Right forelimb (tissue), 1 donor: Measurements from ENCODE around the gene SLTM.
"Not testable (repeated sequence)": the region's sequence is repeated elsewhere in the genome, so short reads cannot be mapped to it uniquely, and the experiment has no call there.

Experiments used
- DNase-seq: peaks from one replicate; pipeline ENCODE4 v3.0.0-alpha.2; 2018

Gene SLTM

DNA sequence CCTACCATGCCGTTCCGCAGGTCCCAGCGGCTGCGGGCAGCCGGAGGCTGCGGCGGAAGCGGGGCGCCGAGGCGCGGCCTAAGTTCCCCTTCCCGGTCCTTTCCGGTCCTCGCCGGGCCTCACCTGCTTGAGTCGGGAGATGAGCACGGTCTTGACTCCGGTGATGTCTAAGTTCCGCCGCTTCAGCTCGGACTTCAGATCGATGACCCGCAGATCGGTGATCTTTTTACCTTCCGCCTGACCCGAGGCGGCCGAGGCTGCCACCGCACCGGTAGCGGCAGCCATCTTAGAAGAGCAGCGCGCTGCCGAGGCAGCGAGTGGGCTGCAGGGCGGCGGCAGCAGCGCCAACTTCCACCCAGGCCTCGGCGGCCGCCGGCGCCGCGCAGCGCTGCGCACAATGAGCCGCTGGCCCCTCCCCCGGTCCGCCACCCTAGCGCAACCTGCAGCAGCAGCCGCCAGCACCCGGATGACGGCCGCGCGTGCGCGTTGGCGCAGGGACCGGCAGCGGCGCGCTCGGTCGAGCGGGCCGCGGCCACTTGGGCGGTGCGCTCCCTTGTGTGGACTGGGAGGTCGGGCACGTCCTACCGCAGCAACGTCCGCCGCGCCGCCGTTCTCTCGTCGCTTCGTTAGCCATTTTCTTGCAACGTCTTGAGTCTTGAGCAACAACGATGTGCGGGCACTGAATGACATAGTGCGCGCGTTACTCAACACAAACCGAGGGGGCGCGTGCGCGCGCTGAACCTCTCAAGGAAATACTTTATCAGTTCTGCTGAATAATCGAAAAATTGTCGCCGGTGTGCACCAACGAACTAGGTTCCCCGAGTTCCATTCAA is at the start of gene SLTM:
Gene SLTM, minus strand, starts transcription at position 399 of the 833 bp plus-strand sequence. Its CDS starts 114 bp downstream, at position 285.
- peak; percentile 96 for DNase-seq

DNA sequence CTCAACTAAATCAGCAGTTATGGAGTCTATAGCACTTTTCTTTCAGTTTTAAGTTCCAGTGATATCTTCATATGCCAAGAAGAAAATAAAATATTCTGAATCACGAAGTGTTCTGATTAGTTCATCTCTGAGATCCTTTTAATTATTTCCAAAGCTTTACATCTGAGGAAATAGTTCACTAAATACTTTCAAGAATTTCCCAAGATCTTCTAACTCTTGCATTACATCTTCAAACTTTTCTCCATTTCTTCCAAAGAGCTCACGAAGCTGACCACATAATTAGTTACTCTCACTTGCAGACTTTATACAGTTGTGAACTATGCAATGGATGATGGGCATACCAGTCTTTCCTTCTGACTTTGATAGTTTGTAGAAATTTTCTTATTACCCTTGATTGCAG is 49.8 kb upstream of the SLTM start:
- DNase-seq = no peak

DNA sequence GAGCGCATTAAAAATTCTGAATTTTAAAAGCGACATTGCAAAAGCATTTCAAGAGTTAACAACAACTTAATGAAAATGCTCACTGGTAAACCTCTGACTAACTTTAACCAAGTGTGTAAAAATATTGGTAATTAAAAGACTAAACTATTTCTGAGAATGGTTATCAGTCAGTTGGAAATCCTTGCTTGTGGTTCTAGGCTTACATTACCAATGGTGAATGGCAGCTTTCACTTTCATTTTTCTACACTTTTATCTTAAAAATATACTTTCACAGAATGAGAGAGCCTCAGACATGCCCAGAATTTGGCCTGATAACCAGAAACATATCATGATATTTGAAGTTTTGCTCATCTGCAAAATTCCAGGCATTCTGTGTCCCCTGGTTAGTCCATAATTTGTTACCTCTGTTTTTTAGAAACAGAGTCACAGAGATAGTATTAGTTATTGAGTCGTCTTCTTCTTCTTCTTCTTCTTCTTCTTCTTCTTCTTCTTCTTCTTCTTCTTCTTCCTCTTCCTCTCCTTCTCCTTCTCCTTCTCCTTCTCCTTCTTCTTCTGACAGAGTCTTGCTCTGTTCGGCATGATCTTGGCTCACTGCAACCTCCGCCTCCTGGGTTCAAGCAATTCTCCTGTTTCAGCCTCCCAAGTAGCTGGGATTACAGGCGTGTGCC is 48.5 kb upstream of the SLTM start:
- DNase-seq = no peak

- no peak for DNase-seq
Measured at GRCh38 chr15:58980351-58980939, 47.0 kb upstream of the SLTM start.

DNA sequence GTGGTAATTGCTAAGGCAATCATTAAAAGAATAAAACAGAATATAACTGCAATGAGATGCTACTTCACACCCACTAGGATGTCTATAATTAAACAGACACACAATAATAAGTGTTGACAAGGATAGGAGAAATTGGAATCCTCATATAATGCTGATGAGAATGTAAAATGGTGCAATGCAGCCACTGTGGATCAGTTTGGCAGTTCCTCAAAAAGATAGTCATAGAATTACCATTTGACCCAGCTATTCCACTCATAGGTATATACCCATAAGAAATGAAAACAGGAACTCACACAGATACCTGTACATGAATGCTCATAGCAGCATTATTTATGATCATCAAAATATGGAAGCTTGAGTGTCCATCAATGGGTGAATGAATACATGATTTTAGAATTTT is 44.4 kb upstream of the SLTM start:
- no peak for DNase-seq

GRCh38 chr15:58967479-58967878 is 34.0 kb upstream of the SLTM start:
- no peak for DNase-seq

DNA sequence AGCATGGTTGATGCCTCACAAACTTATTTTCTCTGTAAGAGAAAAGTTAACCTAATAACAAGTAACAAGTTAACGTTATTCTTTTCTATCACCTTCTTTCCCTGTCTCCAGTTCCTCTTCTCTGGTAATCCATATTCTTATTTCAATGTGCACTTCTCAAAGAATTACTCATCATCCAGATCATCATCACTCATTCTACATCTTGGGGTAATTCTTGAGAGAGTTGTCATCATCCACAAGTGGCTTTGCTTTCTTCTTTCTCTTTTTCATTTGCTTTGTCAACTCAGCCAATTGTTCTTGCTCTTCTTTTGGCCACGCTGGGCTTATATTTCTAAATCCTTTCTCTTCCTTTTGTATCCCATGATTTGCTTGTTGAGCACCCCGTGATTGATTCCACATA is 33.2 kb upstream of the SLTM start:
- no peak for DNase-seq

GRCh38 chr15:58962662-58963565 is 29.4 kb upstream of the SLTM start:
- DNase-seq = no peak

GRCh38 chr15:58962136-58962535 is 28.7 kb upstream of the SLTM start:
- DNase-seq = no peak

- no peak for DNase-seq
Measured at GRCh38 chr15:58958811-58959210, 25.3 kb upstream of the SLTM start.

DNA sequence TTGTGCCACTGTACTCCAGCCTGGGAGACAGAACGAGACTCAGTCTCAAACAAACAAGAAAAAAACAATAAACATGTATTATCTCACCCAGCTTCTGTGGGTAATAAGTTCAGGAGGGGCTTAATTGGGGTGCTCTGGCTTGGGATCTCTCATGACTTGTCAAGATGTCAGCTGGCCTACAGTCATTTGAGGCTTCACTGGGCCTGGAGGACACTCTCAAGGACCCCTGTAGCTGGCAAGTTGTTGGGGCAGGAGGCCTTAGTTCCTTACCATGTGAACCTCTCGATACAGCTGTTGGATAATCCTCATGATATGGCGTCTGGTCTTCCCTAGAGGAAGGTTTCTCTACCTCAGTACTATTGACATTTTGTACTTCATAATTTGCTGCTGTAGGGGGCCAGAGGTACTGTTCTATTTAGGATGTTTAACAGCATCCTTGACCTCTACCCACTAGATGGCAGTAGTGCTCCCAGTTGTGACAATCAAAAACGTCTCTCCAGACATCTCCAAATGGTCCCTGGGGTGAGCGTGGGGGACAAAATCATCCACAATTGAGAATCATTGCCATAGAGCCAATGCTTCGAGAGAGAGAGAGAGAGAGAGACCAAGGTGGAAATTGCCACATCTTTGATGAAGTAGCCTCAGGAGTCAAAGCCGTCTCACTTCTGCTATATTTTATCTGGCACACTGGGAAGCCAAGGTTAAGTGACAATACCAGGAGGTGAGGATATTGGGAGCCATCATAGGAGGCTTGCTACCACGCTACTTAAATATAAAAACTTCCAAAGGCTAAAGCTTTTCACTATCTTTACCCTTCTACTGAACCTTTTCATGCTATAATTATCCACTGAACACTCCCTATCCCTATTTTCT is 23.9 kb upstream of the SLTM start:
- peak; percentile 45 for DNase-seq

- no peak for DNase-seq
Measured at GRCh38 chr15:58952751-58953150, 19.3 kb upstream of the SLTM start.

DNA sequence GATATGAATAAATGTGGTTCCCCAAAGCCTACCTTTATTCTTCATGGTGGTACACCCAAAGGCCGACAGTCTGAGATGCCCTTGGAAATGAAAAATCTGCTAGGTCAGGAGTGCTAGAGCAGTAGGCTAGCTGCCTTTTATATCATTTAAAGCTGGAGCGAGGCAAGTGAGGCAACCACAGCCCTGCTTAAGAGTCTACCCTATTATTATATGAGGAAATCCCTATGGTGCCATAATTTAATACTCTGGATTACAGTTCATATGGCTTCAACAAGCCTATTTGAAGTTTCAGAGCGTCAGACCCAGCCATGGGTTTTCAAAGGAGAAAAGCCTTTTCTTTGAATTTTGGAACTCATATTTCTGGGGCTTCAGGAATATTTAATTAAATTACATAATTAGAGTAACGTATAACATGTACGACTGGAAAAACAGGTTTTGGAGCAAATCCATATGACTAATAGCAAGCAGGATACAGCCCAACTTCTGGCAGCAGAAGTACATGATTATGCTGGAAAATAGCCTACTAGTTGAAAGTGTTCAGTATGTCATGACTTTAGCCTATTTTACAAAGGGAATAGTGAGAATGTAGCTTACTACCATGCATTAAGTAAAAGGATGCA is 18.0 kb upstream of the SLTM start:
- no peak for DNase-seq

DNA sequence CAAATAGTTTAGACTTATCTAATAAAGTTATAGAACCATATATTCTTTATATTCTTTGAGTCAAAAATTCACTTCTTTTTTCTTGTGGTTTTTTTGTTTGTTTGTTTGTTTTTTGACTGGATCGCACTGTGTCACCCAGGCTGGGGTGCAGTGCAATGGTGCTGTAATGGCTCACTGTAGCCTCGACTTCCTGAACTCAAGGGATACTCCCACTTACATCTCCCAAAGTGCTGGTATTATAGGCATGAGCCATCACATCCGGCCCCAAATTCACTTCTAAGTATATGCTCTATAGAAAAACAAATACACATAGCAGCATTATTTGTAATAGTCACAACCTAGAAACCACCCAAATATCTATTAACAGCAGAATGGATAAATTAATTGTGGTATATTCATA is 13.7 kb upstream of the SLTM start:
- DNase-seq = no peak

DNA sequence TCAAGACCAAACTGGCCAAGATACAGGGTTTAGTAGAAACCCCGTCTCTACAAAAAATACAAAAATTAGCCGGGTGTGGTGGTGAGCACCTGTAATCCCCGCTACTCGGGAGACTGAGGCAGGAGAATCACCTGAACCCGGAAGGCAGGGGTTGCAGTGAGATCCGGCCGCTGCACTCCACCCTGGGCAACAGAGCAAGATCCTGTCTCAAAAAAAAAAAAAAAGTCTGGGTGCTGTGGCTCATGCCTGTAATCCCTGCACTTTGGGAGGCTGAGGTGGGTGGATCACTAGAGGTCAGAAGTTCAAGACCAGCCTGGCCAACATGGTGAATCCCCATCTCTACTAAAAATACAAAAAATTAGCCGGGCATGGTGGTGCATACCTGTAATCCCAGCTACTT is 1.5 kb upstream of the SLTM start:
- DNase-seq = not testable (repeated sequence)

DNA sequence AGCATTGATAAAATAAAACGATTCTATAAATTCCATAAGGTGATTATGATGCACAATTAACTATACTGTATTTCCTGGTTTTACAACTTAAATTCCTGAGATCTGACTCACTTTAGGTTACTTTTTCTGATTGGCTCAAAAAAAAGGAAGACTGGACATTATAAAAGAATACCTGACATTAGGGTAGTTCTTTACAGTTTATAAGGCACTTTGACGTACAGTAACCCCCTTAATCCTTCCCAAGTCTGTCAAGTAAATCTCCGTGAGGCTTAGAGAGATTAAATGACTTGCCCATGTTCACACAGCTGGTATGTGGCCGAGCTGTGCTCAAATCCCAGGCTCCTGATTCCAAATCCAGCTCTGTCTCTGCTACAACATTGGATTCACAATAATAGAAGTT is 1.0 kb upstream of the SLTM start:
- no peak for DNase-seq

DNA sequence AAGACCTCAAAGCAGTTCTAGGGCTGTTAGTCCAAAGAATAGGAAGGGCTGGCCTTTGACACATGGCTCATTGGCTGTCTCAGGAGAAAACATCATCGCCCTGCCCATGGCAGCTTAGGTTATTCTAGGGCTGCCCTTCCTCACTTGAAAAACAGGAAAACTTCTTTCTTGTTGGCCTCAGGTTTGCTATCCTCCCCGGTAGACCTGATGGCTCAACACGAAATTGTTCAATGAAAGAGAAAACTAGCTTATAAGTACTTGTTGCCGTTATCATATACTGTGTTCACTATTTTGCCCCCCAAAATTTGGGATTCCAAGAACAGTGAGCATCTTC is 602 bp upstream of the SLTM start:
- no peak for DNase-seq

DNA sequence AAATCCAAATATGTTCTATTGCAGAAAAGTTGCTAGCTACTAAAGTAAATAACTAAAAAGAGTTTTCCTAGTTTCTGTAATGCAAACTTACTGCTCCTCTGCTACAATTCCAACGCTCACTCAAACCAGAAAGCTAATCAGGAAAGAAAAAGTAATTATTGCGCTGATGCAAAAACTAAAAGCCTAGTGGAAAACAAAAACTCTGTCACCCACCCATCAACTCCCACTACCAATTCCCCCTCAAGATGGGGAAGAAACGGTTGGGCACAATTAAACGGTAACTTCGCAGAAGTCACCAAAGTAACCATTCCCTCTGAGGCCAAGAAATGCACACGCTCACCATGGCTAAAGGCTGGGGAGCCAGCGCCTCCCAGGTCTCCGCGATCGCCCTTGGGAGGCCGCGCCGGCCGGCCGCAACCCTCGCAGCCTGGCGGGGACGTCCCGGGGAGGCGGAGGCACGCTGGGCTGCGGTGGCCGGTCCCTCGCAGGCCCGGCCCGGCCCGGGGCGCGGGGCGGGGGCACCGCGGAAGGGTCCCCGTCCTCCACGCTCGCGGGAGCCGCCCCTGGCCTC is 684 bp downstream of the SLTM start:
- no peak for DNase-seq

DNA sequence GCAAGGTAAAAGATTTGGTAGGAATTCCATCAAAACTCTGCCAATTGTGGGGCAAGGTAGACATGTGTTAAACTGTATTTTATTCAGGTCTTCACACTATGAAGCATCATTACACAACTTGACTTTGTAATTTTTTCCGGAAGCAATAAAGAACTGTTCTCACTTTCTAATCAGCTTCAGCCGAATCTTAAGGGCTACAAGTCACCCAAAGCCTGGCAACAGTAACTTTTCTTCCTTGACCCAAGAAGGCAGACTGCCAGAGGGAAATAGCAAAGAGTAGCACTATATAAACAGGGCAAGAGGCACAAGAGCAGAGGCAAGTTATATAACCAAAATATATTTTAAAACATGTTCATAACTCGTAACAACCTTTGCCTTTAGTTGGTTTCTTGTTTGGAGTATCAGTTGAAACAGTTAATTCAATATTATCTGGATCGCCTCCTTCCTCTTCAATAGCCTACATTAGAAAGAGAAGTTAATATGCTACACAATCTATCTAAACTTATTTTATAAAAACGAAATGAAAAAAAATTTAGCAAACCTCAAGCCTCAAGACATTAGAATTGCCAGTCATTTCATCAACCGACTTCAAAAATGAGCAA is 1.4 kb downstream of the SLTM start:
- DNase-seq = no peak

GRCh38 chr15:58929891-58930416 is 3.5 kb downstream of the SLTM start:
- no peak for DNase-seq

- no peak for DNase-seq
Measured at GRCh38 chr15:58926823-58927222, 6.7 kb downstream of the SLTM start.
